K562 (cell line): ENCODE measurements around the gene SUCO. TPM values are rescaled to one million over a fixed set of nuclear protein-coding genes. Genes with fewer than 3 reads are reported as not detected.

Experiments used
- ASH1L ChIP-seq: fragments of 450-650 bp; IDR thresholded peaks from 2 replicates; pipeline ENCODE4 v1.6.1; 2018; ENCODE audit warnings: borderline replicate concordance, mild to moderate bottlenecking, low read depth; ENCODE audit not compliant: partially characterized antibody
- ATF2 ChIP-seq: sonication (generic); formaldehyde crosslinking; IDR thresholded peaks from 2 replicates; pipeline ENCODE4 v1.8.1; 2022; ENCODE audit warnings: missing genetic modification reagents
- ATF7 ChIP-seq: fragments of 450-650 bp; IDR thresholded peaks from 2 replicates; pipeline ENCODE4 v1.7.1; 2014; ENCODE audit warnings: mild to moderate bottlenecking, moderate library complexity
- BRF2 ChIP-seq: IDR thresholded peaks from 3 replicates; pipeline ENCODE4 v1.6.1; 2011; ENCODE audit warnings: borderline replicate concordance, mild to moderate bottlenecking; ENCODE audit not compliant: insufficient read length, insufficient read depth
- CREB5 ChIP-seq: fragments of 250-450 bp; sonication (Bioruptor Pico); IDR thresholded peaks from 2 replicates; pipeline ENCODE4 v1.5.0; 2020; ENCODE audit warnings: mild to moderate bottlenecking
- ESRRB ChIP-seq: fragments of 250-450 bp; sonication (Bioruptor Pico); IDR thresholded peaks from 2 replicates; pipeline ENCODE4 v1.5.0; 2020; ENCODE audit warnings: mild to moderate bottlenecking, moderate library complexity, borderline replicate concordance
- KDM2B ChIP-seq: fragments of 250-450 bp; sonication (Bioruptor Pico); IDR thresholded peaks from 2 replicates; pipeline ENCODE4 v1.8.0; 2021; ENCODE audit warnings: mild to moderate bottlenecking, moderate library complexity
- KDM4B ChIP-seq, 2 experiments: fragments of 450-650 bp in 1 of 2; sonication (generic) in 1 of 2; IDR thresholded peaks; 2 replicates each; pipeline ENCODE4 v1.6.1; 2016 to 2017; ENCODE audit warnings: borderline replicate concordance in 2 of 2, antibody characterized with exemption in 1 of 2, low read depth in 1 of 2, mild to moderate bottlenecking in 1 of 2
- MAZ ChIP-seq, 2 experiments: fragments of 450-650 bp in 1 of 2; sonication (generic) in 1 of 2; formaldehyde crosslinking; IDR thresholded peaks in 1 of 2; conservative IDR thresholded peaks in 1 of 2; 2 replicates each; pipeline versions ENCODE4 v1.4.0 to v1.5.0; 2020; ENCODE audit warnings: mild to moderate bottlenecking in 1 of 2, missing genetic modification reagents in 1 of 2
- NCOR1 ChIP-seq: fragments of 450-650 bp; IDR thresholded peaks from 2 replicates; pipeline ENCODE4 v1.6.1; 2016; ENCODE audit warnings: mild to moderate bottlenecking, moderate library complexity
- RHOXF2B ChIP-seq: fragments of 250-450 bp; sonication (Bioruptor Pico); conservative IDR thresholded peaks from 2 replicates; pipeline ENCODE4 v1.5.1; 2021
- U2AF2 ChIP-seq: fragments of 200-400 bp; formaldehyde crosslinking; optimal IDR thresholded peaks from 2 replicates; pipeline ENCODE3; 2017; ENCODE audit warnings: low read depth, mild to moderate bottlenecking, low read length
- XRCC4 ChIP-seq: IDR thresholded peaks from one replicate; pipeline ENCODE4 v1.6.1; 2011; ENCODE audit not compliant: insufficient read depth, insufficient read length; ENCODE audit errors: extremely low read depth
- ZNF583 ChIP-seq: fragments of 250-450 bp; sonication (Bioruptor Pico); IDR thresholded peaks from 2 replicates; pipeline ENCODE4 v1.4.0; 2020
- ZNF655 ChIP-seq: fragments of 250-450 bp; sonication (Bioruptor Pico); IDR thresholded peaks from 2 replicates; pipeline ENCODE4 v1.5.0; 2021
- ZNF696 ChIP-seq: fragments of 250-450 bp; sonication (Bioruptor Pico); conservative IDR thresholded peaks from 2 replicates; pipeline ENCODE4 v1.4.0; 2020; ENCODE audit warnings: mild to moderate bottlenecking, moderate library complexity
- ZNF707 ChIP-seq: fragments of 250-450 bp; sonication (Bioruptor Pico); conservative IDR thresholded peaks from 2 replicates; pipeline ENCODE4 v1.8.0; 2022; ENCODE audit warnings: inconsistent platforms, mild to moderate bottlenecking, moderate library complexity
- ZNF76 ChIP-seq: fragments of 250-450 bp; sonication (Bioruptor Pico); IDR thresholded peaks from 2 replicates; pipeline ENCODE4 v1.4.0; 2020; ENCODE audit warnings: mild to moderate bottlenecking, moderate library complexity, borderline replicate concordance
- polyA plus RNA-seq, 8 experiments: library from polyadenylated mRNA; depleted of rRNA in 4 of 8; stranded (reverse) in 5 of 8; unstranded in 3 of 8; fragments of >200 nt; fragmentation: Nextera tagmentation in 2 of 8; fragmentation: Illumina TruSeq in 1 of 8; extraction: Ambion mirVana in 2 of 8; extraction: Trizol in 1 of 8; gene quantifications; 2 replicates each; pipeline versions ENCODE4 v1.2.1 to v1.2.3, GENCODE V29; 2011 to 2014; ENCODE audit warnings: inconsistent platforms in 1 of 8, missing spikeins in 1 of 8
- total RNA-seq, 7 experiments: library from RNA; depleted of rRNA in 6 of 7; stranded (reverse); fragments of >200 nt in 6 of 7; fragmentation: Illumina TruSeq in 2 of 7; extraction: Trizol in 2 of 7; gene quantifications; 2 replicates each; pipeline versions ENCODE4 v1.2.1 to v1.2.3, GENCODE V29; 2011 to 2021; ENCODE audit warnings: low replicate concordance in 1 of 7

The SUCO gene
- total and polyA plus RNA-seq, 9 of the 15 experiments (the other 6 are each of a cell fraction or from before 2014, with no cell fraction given): 2.5 to 20.6 (median 14.3) TPM

GRCh38 chr1:172532700-172533512 lies at the start of gene SUCO (continued):
- TF ChIP-seq ZNF655 (CRISPR knock-in tag) (no peak), MAZ (CRISPR knock-in tag; conservative IDR thresholded peaks at IDR 0.05 in 1 of 2, IDR thresholded peaks at IDR 0.05 in 1 of 2) (peak; percentile 98 to 99), NCOR1 (no peak), KDM4B (IDR thresholded peaks at IDR 0.05; ENCODE audit: borderline replicate concordance in 2 of 2, low read depth in 1 of 2) (peak in 1 of 2 experiments; percentile 87; a peak in 1 of 4 replicates), ESRRB (no peak), U2AF2 (no peak), ATF7 (peak; percentile 96), BRF2 (no peak), XRCC4 (no peak), CREB5 (CRISPR knock-in tag) (no peak), ZNF583 (peak; percentile 83), ASH1L (peak; percentile 66), RHOXF2B (CRISPR knock-in tag) (peak; percentile 56; the same call in 1 of the 2 replicates), ZNF707 (no peak), ZNF696 (CRISPR knock-in tag) (no peak), ATF2 (CRISPR knock-in tag) (no peak), KDM2B (no peak), ZNF76 (peak; percentile 80; the same call in 1 of the 2 replicates)
